Erythroblast (primary cell): ENCODE results near the gene GPC6.

Experiments
- GATA1 ChIP-seq: IDR thresholded peaks from 2 replicates; pipeline ENCODE4 v1.6.1; 2011; ENCODE audit warnings: low read depth, mild to moderate bottlenecking, control low read depth, low read length, moderate library complexity
- POLR2A ChIP-seq: IDR thresholded peaks from 2 replicates; pipeline ENCODE4 v1.6.1; 2011; ENCODE audit warnings: mild to moderate bottlenecking, low read length

DNA sequence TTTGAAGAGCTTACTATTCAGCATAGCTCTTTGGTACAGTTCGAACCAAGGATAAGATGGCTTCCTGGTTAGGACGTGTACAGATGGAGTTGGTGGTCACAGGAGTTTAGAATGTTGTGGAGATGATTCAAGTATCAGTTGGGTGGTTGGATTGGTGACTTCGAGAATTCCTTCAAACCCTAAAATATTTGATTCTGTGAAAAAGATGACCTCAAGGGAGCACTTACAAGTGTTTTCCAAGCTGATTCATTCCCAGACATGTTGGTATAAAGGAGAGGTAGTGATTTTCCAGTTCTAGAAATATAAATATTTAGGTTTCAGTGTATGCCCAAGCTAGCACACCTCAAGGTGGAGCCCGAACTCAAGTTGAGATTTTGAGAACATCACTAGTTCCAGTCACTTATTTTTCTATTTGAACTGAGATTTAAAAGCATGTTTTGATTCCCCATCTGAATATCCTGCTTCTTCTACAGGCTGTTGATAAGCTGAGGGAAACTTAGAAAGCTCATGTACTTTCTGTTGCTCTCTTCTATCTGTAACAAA lies 946.8 kb downstream of the GPC6 start:
- TF ChIP-seq POLR2A (no peak), GATA1 (no peak)
